HG03060 (cell line): ENCODE measurements around the gene KCNK6.
"Not testable (repeated sequence)": the region's sequence is repeated elsewhere in the genome, so short reads cannot be mapped to it uniquely, and the experiment has no call there.

Source experiments
- ATAC-seq: cut with Tn5 transposase; IDR thresholded peaks from one replicate; pipeline ENCODE4 v1.9.1; 2021; ENCODE audit warnings: low read depth, moderate number of reproducible peaks; ENCODE audit not compliant: unreplicated experiment

The KCNK6 gene

DNA sequence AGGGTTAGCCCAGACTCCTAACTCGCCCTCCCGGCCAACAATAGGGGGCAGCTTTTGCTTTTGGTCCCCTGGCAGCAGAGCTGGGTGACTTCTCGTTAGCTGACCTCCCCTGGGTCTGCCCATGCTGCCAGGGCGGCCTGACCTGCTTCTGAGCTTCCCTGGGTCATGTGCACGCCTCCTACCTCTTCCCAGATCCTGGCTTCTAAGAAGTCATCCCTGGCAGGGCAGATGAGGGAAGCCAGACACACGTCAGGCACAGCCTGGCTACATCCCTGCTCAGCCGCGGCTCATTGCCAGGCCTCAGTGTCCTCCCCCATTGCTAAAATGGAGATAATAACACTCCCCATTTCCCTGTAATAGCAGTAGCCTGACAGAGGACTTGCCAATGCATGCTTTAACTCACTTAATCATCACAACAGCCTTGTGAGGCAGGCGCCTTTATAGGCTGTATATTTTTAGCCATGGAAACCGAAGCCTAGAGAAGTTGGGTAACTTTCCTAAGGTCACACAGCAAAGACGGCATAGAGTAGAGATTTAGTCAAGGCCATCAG lies 2.1 kb downstream of the KCNK6 start:
- ATAC-seq, result no peak

DNA sequence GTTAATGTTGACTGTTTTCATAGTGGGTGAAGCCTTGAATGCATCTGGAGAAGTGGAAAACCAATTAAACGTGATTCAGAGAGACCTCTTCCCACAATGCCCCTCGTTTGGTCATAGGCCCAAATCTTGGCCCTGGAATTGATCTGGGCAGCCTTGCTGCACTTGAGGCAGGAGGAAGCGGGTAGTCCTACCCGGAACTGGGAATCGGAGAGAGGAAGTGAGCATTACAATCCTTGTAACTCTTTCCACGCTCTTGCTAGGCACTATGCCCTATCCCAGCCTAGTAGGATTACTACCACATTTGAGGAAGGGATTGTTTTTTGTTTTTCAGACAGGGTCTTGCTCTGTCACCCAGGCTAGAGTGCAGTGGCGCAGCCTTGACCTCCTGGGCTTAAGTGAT lies 3.6 kb downstream of the KCNK6 start:
- ATAC-seq, result no peak

GRCh38 chr19:38324431-38324830 lies 4.8 kb downstream of the KCNK6 start:
- no peak for ATAC-seq

DNA sequence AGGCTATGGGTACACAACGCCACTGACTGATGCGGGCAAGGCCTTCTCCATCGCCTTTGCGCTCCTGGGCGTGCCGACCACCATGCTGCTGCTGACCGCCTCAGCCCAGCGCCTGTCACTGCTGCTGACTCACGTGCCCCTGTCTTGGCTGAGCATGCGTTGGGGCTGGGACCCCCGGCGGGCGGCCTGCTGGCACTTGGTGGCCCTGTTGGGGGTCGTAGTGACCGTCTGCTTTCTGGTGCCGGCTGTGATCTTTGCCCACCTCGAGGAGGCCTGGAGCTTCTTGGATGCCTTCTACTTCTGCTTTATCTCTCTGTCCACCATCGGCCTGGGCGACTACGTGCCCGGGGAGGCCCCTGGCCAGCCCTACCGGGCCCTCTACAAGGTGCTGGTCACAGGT lies 6.9 kb downstream of the KCNK6 start:
- ATAC-seq, result no peak

- ATAC-seq, result no peak
These were observed 10.0 kb downstream of the KCNK6 start for GRCh38 chr19:38329651-38330050.

DNA sequence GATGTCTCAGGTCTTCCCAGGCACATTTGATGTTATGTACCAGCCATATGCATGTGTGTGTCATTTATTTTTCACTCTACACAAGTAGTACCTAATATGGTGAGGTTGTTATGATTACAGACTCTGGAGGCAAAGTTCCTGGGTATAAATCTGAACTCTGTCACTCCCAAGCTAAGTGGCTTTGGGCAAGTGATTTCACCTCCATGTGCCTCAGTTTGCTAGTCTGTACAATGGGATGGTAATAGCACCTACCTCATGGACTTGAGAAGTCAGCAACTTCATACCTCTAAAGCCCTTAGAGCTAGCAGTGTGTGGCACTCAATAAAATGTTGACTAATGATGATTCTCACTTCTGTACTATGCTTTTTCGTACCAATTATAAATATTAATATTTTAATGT lies 12.1 kb downstream of the KCNK6 start:
- ATAC-seq, result no peak

DNA sequence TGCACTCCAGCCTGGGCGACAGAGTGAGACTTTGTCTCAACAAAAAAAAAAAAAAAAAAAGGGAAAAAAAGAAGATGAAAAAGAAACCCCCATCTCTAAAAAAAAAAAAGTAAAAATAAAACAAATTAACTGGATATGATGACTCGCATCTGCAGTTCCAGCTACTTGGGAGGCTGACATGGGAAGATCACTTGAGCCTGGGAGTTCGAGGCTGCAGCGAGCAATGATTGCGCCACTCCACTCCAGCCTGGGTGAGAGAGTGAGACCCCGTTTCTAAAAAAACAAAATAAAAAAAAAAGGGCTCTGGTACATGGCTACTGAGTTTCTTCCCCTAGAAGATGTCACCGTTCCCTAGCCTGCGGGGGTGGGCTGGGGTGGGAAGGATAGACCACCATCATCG lies 13.6 kb downstream of the KCNK6 start:
- ATAC-seq, result no peak

DNA sequence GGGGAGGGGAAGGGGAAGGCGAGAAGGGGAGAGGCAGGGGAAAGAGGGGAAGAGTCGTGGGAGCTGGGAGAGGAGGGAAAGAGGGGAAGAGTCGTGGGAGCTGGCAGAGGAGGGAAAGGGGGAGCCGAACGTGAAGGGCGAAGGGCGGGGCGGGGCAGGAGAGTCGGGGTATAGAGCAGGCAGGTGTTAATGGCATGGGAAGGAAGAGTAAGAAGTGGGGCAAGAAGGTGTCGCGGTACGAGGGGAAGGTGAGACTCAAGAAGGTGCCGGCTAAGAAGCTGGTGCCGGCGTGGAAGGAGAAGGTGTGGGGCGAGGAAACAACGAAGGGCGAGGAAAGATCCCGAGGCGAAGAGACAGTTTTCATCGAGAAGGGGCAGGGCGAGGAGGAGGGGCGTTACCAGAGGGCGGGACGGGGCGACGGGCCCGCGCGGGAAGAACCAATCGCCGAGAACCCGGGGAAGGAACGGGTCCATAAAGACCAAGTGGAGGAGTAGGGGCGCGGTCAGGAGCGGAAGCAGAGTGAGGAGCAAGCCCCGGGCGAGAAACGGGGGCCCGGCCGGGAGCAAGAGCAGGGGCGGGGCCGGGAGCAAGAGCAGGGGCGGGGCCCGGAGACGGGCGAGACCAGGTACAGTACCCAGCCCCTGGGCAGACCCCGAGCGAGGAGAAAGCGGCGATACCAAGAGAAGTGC lies 16.4 kb downstream of the KCNK6 start:
- peak; percentile 58 for ATAC-seq

- ATAC-seq, result peak; percentile 44
These were observed 17.2 kb downstream of the KCNK6 start for GRCh38 chr19:38336638-38337359.

DNA sequence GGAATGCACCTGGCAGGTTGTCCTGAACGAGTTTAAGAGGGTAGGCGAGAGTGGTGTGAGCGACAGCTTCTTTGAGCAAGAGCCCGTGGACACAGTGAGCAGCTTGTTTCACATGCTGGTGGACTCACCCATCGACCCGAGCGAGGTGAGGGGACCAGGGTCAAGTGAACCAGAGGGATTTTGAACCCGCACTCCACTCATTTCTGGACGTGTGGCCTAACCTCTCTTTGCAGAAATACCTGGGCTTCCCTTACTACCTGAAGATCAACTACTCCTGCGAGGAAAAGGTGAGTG lies 17.7 kb downstream of the KCNK6 start:
- no peak for ATAC-seq

DNA sequence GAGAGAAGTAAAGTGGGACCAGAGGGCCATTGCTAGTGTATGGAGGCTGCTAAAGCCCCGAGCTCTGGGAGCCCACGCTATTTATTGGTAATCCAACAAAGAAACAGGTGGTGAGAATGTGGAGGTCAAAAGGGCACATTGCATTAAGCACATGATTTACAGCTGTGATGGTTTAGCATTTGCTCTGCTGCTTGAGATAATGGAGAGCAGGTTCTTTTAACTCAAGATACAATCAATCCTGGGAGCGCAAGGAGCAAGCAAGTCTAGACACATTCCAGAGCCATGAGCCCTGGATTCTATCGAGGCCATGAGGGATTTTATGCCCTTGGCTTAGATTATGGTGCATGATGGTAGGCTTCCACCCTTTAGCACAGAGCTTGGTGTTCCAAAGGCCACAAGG lies 19.4 kb downstream of the KCNK6 start:
- ATAC-seq, result not testable (repeated sequence)

DNA sequence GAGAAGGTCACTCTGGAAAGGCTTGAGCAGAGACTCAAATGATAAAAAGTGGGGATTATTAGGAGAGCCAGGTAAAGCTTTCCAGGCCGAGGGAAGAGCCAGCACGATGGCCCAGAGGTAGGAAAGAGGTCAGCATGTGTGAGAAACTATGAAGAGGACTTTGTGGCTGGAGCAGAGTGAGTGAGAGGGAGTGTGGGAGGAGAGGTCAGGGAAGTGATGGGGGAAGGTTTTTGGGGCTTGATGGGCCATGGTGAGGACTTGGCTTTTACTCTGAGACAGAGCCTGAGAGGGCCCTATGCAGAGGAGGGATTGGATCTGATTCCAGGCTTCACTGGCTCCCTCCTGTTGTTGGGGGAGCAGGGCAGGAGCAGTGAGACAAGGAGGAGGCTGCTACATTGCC lies 21.3 kb downstream of the KCNK6 start:
- ATAC-seq, result no peak

- ATAC-seq, result no peak
These were observed 27.2 kb downstream of the KCNK6 start for GRCh38 chr19:38346837-38347236.

GRCh38 chr19:38350883-38351282 lies 31.2 kb downstream of the KCNK6 start:
- ATAC-seq, result no peak

DNA sequence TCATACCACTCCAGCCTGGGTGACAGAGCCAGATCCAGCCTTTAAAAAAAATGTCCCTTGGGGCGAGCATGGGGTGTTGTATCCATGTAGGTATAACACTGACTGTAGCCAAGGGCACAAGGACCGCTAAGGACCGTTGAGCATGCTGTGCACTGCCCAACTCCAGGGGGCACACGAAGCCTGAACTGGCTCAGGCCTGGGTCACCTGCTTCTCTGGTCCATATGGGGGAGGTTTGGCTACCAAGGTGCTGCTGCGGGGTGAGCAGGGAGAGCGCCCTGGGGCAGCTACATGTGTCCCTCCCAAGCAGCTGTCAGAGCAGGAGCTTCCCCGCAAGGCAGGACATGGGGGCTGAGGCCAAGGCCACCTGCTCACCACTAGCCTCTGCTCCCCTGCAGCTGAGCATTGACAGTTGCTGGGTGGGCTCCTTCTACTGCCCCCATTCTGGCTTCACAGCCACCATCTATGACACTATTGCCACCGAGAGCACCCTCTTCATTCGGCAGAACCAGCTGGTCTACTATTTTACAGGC lies 32.3 kb downstream of the KCNK6 start:
- no peak for ATAC-seq

GRCh38 chr19:38352611-38353010 lies 33.0 kb downstream of the KCNK6 start:
- ATAC-seq, result no peak

GRCh38 chr19:38355728-38356725 lies 36.4 kb downstream of the KCNK6 start:
- ATAC-seq, result no peak

DNA sequence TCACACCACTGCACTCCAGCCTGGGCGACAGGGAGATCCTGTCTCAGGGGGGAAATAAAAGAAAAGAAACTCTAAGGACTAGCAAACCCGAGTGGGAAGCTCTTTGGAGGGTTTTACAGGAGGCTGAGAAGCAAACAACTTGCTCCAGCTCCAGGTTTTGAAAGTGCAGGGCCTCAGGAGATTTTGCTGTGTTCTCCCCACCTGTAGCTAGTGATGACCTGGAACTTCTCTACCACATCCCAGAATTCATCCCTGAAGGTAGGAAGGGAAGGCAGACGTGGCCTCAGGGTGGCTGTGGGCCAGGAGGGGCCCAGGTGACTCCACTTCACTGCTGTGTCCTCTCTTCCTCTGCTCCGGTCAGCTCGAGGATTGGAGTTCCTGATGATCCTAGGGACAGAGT lies 38.4 kb downstream of the KCNK6 start:
- no peak for ATAC-seq

DNA sequence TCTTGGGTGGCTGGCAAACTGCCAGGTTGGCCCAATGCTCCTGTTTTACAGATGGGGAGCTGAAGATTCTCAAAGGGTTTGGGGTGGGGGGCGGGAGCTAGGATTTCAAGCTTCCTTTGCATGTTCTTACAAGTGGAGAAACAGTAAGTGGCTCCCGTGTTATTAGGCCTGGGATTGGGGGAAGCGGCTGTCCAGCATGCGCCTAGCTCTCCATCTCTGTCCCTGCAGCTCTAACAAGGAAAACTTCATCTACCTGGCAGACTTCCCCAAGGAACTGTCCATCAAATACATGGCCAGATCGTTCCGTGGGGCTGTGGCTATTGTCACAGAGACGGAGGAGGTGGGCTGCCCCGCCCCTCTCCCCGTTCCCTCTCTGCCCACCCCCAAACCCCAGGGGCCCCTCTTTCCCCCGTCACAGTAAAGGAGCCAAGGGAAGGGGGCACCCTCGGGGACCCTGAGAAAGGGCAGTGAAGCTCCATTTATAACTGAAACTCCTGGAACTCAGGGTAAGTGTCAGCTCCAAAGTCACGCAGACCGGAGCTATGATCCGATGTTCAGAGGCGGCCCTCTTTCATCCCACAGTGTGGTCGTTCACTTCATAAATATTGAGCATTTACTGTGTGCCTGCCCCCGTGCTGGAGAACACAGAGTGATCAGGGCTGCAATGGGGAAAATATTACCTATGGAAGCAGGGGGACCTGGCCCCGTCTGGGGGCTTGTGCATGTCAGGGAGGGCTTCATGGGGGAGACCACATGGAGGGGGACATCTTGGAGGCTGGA lies 39.8 kb downstream of the KCNK6 start:
- ATAC-seq, result no peak

- ATAC-seq, result no peak
These were observed 40.7 kb downstream of the KCNK6 start for GRCh38 chr19:38360351-38360750.
